Epithelial cell of esophagus (primary cell): ENCODE data around the gene FAF1.

Source experiments
- DNase-seq: peaks from one replicate; pipeline ENCODE4 v3.0.0; 2010; ENCODE audit warnings: low read depth
- H3K4me3 ChIP-seq: 2 replicates; pipeline ENCODE4 v1.5.1; 2011; ENCODE audit warnings: mild to moderate bottlenecking, low read length, control low read depth
- CTCF ChIP-seq: IDR thresholded peaks from 2 replicates; pipeline ENCODE4 v1.5.1; 2011; ENCODE audit warnings: low read depth, mild to moderate bottlenecking, low read length, control low read depth, inconsistent platforms; ENCODE audit not compliant: insufficient read depth; ENCODE audit errors: missing control alignments

The FAF1 gene

GRCh38 chr1:50427818-50428779 lies 532.0 kb downstream of the FAF1 start:
- no peak for DNase-seq
- TF ChIP-seq CTCF: no peak
- H3K4me3 ChIP-seq: no peak overlapping the region

GRCh38 chr1:50427086-50427817 lies 532.8 kb downstream of the FAF1 start:
- no peak overlapping the region for H3K4me3 ChIP-seq
- DNase-seq: no peak
- TF ChIP-seq CTCF: no peak

GRCh38 chr1:50426702-50427085 lies 533.4 kb downstream of the FAF1 start:
- DNase-seq: no peak
- H3K4me3 ChIP-seq: no peak overlapping the region
- no peak for TF ChIP-seq CTCF

GRCh38 chr1:50426108-50426700 lies 533.9 kb downstream of the FAF1 start:
- no peak overlapping the region for H3K4me3 ChIP-seq
- DNase-seq: no peak
- no peak for TF ChIP-seq CTCF

- TF ChIP-seq CTCF: peak; percentile 36
- H3K4me3 ChIP-seq: peak overlapping the region; percentile 65
- peak; percentile 18 for DNase-seq
Observed at GRCh38 chr1:50425376-50426107, 534.5 kb downstream of the FAF1 start.

- peak; percentile 9 for DNase-seq
- no peak for TF ChIP-seq CTCF
- H3K4me3 ChIP-seq: peak overlapping the region; percentile 65
Observed at GRCh38 chr1:50424884-50425375, 535.1 kb downstream of the FAF1 start.
